Endodermal cell (in vitro differentiated cells): ENCODE results near the gene ATRNL1. TPM values are rescaled to one million over a fixed set of nuclear protein-coding genes. Genes with fewer than 3 reads are reported as not detected.

ENCODE experiments used
- DNase-seq: peaks from one replicate; pipeline ENCODE4 v3.0.0-alpha.2; 2017
- H3K27ac ChIP-seq: 2 replicates; pipeline ENCODE4 v1.5.1; 2013; ENCODE audit warnings: mild to moderate bottlenecking, low read depth, low read length, moderate library complexity
- H3K27me3 ChIP-seq: 2 replicates; pipeline ENCODE4 v1.6.1; 2013; ENCODE audit warnings: mild to moderate bottlenecking, low read length, moderate library complexity; ENCODE audit not compliant: insufficient read depth, control insufficient read depth, poor library complexity, severe bottlenecking
- H3K36me3 ChIP-seq: 2 replicates; pipeline ENCODE4 v1.7.0; 2013; ENCODE audit warnings: mild to moderate bottlenecking, low read length, moderate library complexity; ENCODE audit not compliant: control insufficient read depth, insufficient read depth
- H3K4me1 ChIP-seq: one replicate; pipeline ENCODE4 v1.7.0; 2013; ENCODE audit warnings: low read length; ENCODE audit not compliant: control insufficient read depth, insufficient read depth
- H3K4me3 ChIP-seq: 2 replicates; pipeline ENCODE4 v1.5.1; 2013; ENCODE audit warnings: mild to moderate bottlenecking, low read length, moderate library complexity
- H3K9ac ChIP-seq: 2 replicates; pipeline ENCODE4 v1.6.1; 2013; ENCODE audit warnings: mild to moderate bottlenecking, low read length, moderate library complexity; ENCODE audit not compliant: poor library complexity, severe bottlenecking; ENCODE audit errors: extremely low read depth
- H3K9me3 ChIP-seq: 2 replicates; pipeline ENCODE4 v1.6.1; 2013; ENCODE audit warnings: mild to moderate bottlenecking, low read length, moderate library complexity; ENCODE audit not compliant: control insufficient read depth
- H3K27ac Mint-ChIP-seq: 2 replicates; pipeline ENCODE4 v1.8.0; 2020; ENCODE audit warnings: mixed read lengths
- H3K27me3 Mint-ChIP-seq: 2 replicates; pipeline ENCODE4 v1.8.0; 2021; ENCODE audit warnings: mild to moderate bottlenecking, mixed read lengths; ENCODE audit not compliant: insufficient read depth
- H3K36me3 Mint-ChIP-seq: 2 replicates; pipeline ENCODE4 v1.8.0; 2020; ENCODE audit warnings: low read depth, mixed read lengths
- H3K4me1 Mint-ChIP-seq: 2 replicates; pipeline ENCODE4 v1.8.0; 2020; ENCODE audit warnings: mixed read lengths
- H3K4me3 Mint-ChIP-seq: 2 replicates; pipeline ENCODE4 v1.8.0; 2020; ENCODE audit warnings: mild to moderate bottlenecking, moderate library complexity, mixed read lengths
- H3K9me3 Mint-ChIP-seq: 2 replicates; pipeline ENCODE4 v1.8.0; 2020; ENCODE audit warnings: mild to moderate bottlenecking, mixed read lengths
- WGBS, 2 experiments: methylation state at CpG; one replicate each; pipeline versions ENCODE4 v1.1.5 to v1.1.7; 2013; ENCODE audit warnings: missing lambda C conversion rate in 2 of 2, mixed read lengths in 1 of 2; ENCODE audit not compliant: insufficient coverage in 1 of 2, insufficient read length in 1 of 2; 5-methylcytosine and 5-hydroxymethylcytosine counted together
- total RNA-seq, 2 donors: library from RNA; stranded (reverse); fragmentation: NEBNext Ultra II Directional in 1 of 2; extraction: Animal tissue kit (Norgen Biotek cat#: 25700) in 1 of 2; gene quantifications; 2 replicates in 1 of 2; 3 replicates in 1 of 2; pipeline ENCODE4 v1.2.1, GENCODE V29; 2021
- TF ChIP-seq, protein P1 (sequence below): fragments of 200-600 bp; sonication (generic); conservative IDR thresholded peaks from 2 replicates; pipeline ENCODE4 v1.5.0; 2021; ENCODE audit warnings: antibody characterized with exemption, mild to moderate bottlenecking

ATRNL1 gene
- total RNA-seq, 2 donors from 2014 or later = 8.0 to 9.0 TPM

DNA sequence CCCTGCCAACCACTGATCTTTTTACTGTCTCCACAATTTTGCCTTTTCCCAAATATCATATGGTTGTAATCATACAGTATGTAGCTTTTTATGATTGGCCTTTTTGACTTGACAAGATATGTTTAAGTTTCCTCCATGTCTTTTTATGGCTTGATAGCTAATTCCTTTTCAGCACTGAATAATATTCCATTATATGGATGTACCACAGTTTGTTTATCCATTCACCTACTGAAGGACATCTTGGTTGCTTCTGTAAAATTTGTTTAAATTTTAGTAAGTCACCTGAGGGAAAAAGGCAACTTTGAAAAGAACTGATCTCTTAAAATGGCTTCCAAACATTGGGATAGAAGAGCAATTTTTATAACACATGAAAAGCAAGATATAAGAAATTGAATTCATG lies 43.5 kb downstream of the ATRNL1 start:
- no peaks in the 10 kb centered on the region for H3K4me1 ChIP-seq
- H3K9me3 ChIP-seq = peaks cover 23% of the 10 kb centered on the region
- peaks cover 36% of the 10 kb centered on the region for H3K9me3 Mint-ChIP-seq
- no peak overlapping the region for H3K27ac ChIP-seq
- H3K27me3 ChIP-seq = no peaks in the 10 kb centered on the region
- H3K36me3 Mint-ChIP-seq = peaks cover 15% of the 10 kb centered on the region
- H3K36me3 ChIP-seq = no peaks in the 10 kb centered on the region
- H3K4me3 Mint-ChIP-seq = no peak overlapping the region
- TF ChIP-seq, protein P1, sequence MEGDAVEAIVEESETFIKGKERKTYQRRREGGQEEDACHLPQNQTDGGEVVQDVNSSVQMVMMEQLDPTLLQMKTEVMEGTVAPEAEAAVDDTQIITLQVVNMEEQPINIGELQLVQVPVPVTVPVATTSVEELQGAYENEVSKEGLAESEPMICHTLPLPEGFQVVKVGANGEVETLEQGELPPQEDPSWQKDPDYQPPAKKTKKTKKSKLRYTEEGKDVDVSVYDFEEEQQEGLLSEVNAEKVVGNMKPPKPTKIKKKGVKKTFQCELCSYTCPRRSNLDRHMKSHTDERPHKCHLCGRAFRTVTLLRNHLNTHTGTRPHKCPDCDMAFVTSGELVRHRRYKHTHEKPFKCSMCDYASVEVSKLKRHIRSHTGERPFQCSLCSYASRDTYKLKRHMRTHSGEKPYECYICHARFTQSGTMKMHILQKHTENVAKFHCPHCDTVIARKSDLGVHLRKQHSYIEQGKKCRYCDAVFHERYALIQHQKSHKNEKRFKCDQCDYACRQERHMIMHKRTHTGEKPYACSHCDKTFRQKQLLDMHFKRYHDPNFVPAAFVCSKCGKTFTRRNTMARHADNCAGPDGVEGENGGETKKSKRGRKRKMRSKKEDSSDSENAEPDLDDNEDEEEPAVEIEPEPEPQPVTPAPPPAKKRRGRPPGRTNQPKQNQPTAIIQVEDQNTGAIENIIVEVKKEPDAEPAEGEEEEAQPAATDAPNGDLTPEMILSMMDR = no peak
- no peak overlapping the region for H3K4me3 ChIP-seq
- H3K27ac Mint-ChIP-seq = no peak overlapping the region
- H3K27me3 Mint-ChIP-seq = no peaks in the 10 kb centered on the region
- H3K4me1 Mint-ChIP-seq = no peaks in the 10 kb centered on the region
- DNase-seq = no peak
- H3K9ac ChIP-seq = no peak overlapping the region

DNA sequence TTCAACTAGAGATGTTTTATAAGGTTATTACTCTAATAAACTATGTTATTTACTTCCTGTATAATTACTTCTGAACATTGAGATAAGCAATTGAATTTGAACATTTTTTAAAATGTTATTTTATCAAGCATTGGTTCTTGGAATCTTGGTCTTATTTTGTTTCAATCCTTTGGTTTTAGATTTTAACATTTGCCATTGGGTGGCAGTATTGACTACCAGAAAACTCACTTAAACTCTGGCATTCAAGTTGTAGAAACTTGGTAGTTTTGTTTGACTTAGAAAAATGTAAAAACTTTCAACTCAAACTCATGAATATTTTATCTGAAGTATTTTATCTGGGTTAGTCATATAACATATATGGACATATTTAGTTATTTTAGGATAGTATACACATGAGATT lies 48.1 kb downstream of the ATRNL1 start:
- Histone ChIP-seq H3K4me1 (no peaks in the 10 kb centered on the region), H3K36me3 (no peaks in the 10 kb centered on the region), H3K9me3 (peaks cover 22% of the 10 kb centered on the region), H3K4me3 (no peak overlapping the region), H3K27ac (no peak overlapping the region), H3K9ac (no peak overlapping the region), H3K27me3 (no peaks in the 10 kb centered on the region)
- TF ChIP-seq, protein P1 = peak; percentile 73
- peaks cover 14% of the 10 kb centered on the region for H3K36me3 Mint-ChIP-seq
- H3K4me3 Mint-ChIP-seq = no peak overlapping the region
- H3K27ac Mint-ChIP-seq = no peak overlapping the region
- no peaks in the 10 kb centered on the region for H3K27me3 Mint-ChIP-seq
- DNase-seq = no peak
- peaks cover 29% of the 10 kb centered on the region for H3K9me3 Mint-ChIP-seq
- no peaks in the 10 kb centered on the region for H3K4me1 Mint-ChIP-seq

DNA sequence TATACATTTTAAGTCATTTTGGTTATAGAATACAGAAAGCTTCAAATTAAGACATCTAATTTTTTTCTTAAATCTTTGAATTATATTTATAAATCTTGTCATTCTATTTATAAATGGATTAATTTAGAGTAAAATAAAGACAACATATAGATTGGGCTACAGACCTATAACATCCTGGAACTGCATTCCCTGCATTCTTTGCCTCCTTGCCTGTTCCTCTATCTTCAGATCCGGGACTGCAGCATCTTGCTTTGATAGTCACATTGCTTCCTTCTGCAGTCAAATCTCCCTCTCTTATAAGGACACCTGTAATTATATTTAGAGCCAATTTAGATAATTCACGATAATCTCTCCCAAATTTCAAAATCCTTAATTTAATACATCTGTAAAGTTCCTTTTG lies 64.2 kb downstream of the ATRNL1 start:
- WGBS, 2 experiments = 88 to 90% methylated on average over 2 of the region's 2 CpGs
- H3K4me3 ChIP-seq = no peak overlapping the region
- H3K36me3 ChIP-seq = no peaks in the 10 kb centered on the region
- DNase-seq = no peak
- no peak overlapping the region for H3K9ac ChIP-seq
- H3K9me3 ChIP-seq = no peaks in the 10 kb centered on the region
- no peak overlapping the region for H3K27ac ChIP-seq
- H3K36me3 Mint-ChIP-seq = no peaks in the 10 kb centered on the region
- no peaks in the 10 kb centered on the region for H3K27me3 ChIP-seq
- H3K27ac Mint-ChIP-seq = no peak overlapping the region
- H3K27me3 Mint-ChIP-seq = no peaks in the 10 kb centered on the region
- TF ChIP-seq, protein P1 = no peak
- no peaks in the 10 kb centered on the region for H3K4me1 Mint-ChIP-seq
- H3K9me3 Mint-ChIP-seq = no peaks in the 10 kb centered on the region
- no peak overlapping the region for H3K4me3 Mint-ChIP-seq
- no peaks in the 10 kb centered on the region for H3K4me1 ChIP-seq
